Vagina (tissue), 2 donors: Measurements from ENCODE around the gene SLC12A7. TPM values are rescaled to one million over a fixed set of nuclear protein-coding genes. Genes with fewer than 3 reads are reported as not detected.

Source experiments
- DNase-seq, 2 donors: peaks; one replicate each; pipeline ENCODE4 v3.0.0-alpha.2; 2017; ENCODE audit errors: extremely low spot score in 2 of 2
- H3K27ac ChIP-seq: fragments of 200-600 bp; sonication (generic); one replicate; pipeline ENCODE4 v1.5.1; 2019
- H3K27me3 ChIP-seq: fragments of 200-600 bp; sonication (generic); one replicate; pipeline ENCODE4 v1.5.1; 2019
- H3K36me3 ChIP-seq, 2 donors: fragments of 200-600 bp; sonication (generic); one replicate each; pipeline ENCODE4 v1.5.1; 2017 to 2019
- H3K4me1 ChIP-seq: fragments of 200-600 bp; sonication (generic); one replicate; pipeline ENCODE4 v1.5.1; 2019
- H3K4me3 ChIP-seq, 2 donors: fragments of 200-600 bp; sonication (generic); 1 replicate in 1 of 2; 2 replicates in 1 of 2; pipeline ENCODE4 v1.5.1; 2016 to 2019
- H3K9me3 ChIP-seq: fragments of 200-600 bp; sonication (generic); one replicate; pipeline ENCODE4 v1.5.1; 2019
- CTCF ChIP-seq, 3 experiments: fragments of 450-650 bp in 2 of 3; fragments of 200-600 bp in 1 of 3; sonication (generic) in 1 of 3; IDR thresholded peaks; one replicate each; pipeline ENCODE4 v1.5.1; 2017 to 2019; ENCODE audit warnings: antibody characterized with exemption in 3 of 3, mild to moderate bottlenecking in 2 of 3, moderate library complexity in 2 of 3
- POLR2A ChIP-seq, 2 donors: fragments of 450-650 bp; IDR thresholded peaks; one replicate each; pipeline ENCODE4 v1.6.1; 2017; ENCODE audit warnings: antibody characterized with exemption in 2 of 2, mild to moderate bottlenecking in 2 of 2, moderate library complexity in 2 of 2
- POLR2AphosphoS5 ChIP-seq, 2 donors: sonication (generic); formaldehyde crosslinking; IDR thresholded peaks; one replicate each; pipeline ENCODE4 v1.9.0; 2017; ENCODE audit warnings: antibody characterized with exemption in 2 of 2, mild to moderate bottlenecking in 2 of 2, low read depth in 1 of 2; ENCODE audit not compliant: insufficient read depth in 1 of 2
- intact Hi-C: fragments of 100-400 bp; cut with DNase I; formaldehyde crosslinking; loops from one replicate; pipeline ENCODE4 v1.15.1; 2023
- total RNA-seq: library from RNA; depleted of rRNA; stranded (reverse); fragments of >200 nt; gene quantifications from one replicate; pipeline ENCODE4 v1.2.3, GENCODE V29; 2016

The SLC12A7 gene
- total RNA-seq, 1 donor from 2014 or later: 21.6 TPM

GRCh38 chr5:1079961-1080360, 31.9 kb downstream of the SLC12A7 start:
- peaks cover 0 to 54% of the 10 kb centered on the region in 2 donors for H3K36me3 ChIP-seq
- no peak for TF ChIP-seq POLR2AphosphoS5 (IDR thresholded peaks at IDR 0.05; ENCODE audit: insufficient read depth in 1 of 2, low read depth in 1 of 2)
- no peak for TF ChIP-seq CTCF (IDR thresholded peaks at IDR 0.05)
- no peak for TF ChIP-seq POLR2A (IDR thresholded peaks at IDR 0.05)

GRCh38 chr5:1079486-1079885, 32.4 kb downstream of the SLC12A7 start:
- H3K9me3 ChIP-seq: no peaks in the 10 kb centered on the region
- H3K27ac ChIP-seq: no peak overlapping the region
- intact Hi-C loops: no loop called here
- TF ChIP-seq POLR2A (IDR thresholded peaks at IDR 0.05) (no peak), POLR2AphosphoS5 (IDR thresholded peaks at IDR 0.05; ENCODE audit: insufficient read depth in 1 of 2, low read depth in 1 of 2) (no peak)
- peaks cover 0 to 49% of the 10 kb centered on the region in 2 donors for H3K36me3 ChIP-seq
- no peak for DNase-seq
- H3K4me3 ChIP-seq: no peak overlapping the region
- H3K4me1 ChIP-seq: no peaks in the 10 kb centered on the region
- no peaks in the 10 kb centered on the region for H3K27me3 ChIP-seq

More at GRCh38 chr5:1079961-1080360, 31.9 kb downstream of the SLC12A7 start:
- intact Hi-C loops: no loop called here
- Histone ChIP-seq H3K27me3 (no peaks in the 10 kb centered on the region), H3K9me3 (no peaks in the 10 kb centered on the region), H3K4me1 (no peaks in the 10 kb centered on the region), H3K27ac (no peak overlapping the region), H3K4me3 (no peak overlapping the region)
- DNase-seq: no peak

GRCh38 chr5:1078851-1079250, 33.0 kb downstream of the SLC12A7 start:
- Histone ChIP-seq H3K36me3 (peaks cover 0 to 43% of the 10 kb centered on the region in 2 donors), H3K4me1 (no peaks in the 10 kb centered on the region), H3K27ac (no peak overlapping the region), H3K4me3 (no peak overlapping the region), H3K27me3 (no peaks in the 10 kb centered on the region), H3K9me3 (no peaks in the 10 kb centered on the region)
- TF ChIP-seq CTCF (IDR thresholded peaks at IDR 0.05): no peak
- TF ChIP-seq POLR2AphosphoS5 (IDR thresholded peaks at IDR 0.05; ENCODE audit: insufficient read depth in 1 of 2, low read depth in 1 of 2): no peak
- no peak for TF ChIP-seq POLR2A (IDR thresholded peaks at IDR 0.05)
- DNase-seq: no peak
- intact Hi-C loops: no loop called here

- no peaks in the 10 kb centered on the region for H3K9me3 ChIP-seq
- H3K27me3 ChIP-seq: no peaks in the 10 kb centered on the region
- DNase-seq: no peak
- peaks cover 0 to 36% of the 10 kb centered on the region in 2 donors for H3K36me3 ChIP-seq
- no peak overlapping the region for H3K27ac ChIP-seq
- intact Hi-C loops: no loop called here
- TF ChIP-seq POLR2AphosphoS5 (IDR thresholded peaks at IDR 0.05; ENCODE audit: insufficient read depth in 1 of 2, low read depth in 1 of 2) (no peak), POLR2A (IDR thresholded peaks at IDR 0.05) (no peak), CTCF (IDR thresholded peaks at IDR 0.05) (no peak)
- H3K4me3 ChIP-seq: no peak overlapping the region
- H3K4me1 ChIP-seq: no peaks in the 10 kb centered on the region
Observed at GRCh38 chr5:1078206-1078605, 33.7 kb downstream of the SLC12A7 start.

- H3K4me1 ChIP-seq: no peaks in the 10 kb centered on the region
- H3K27me3 ChIP-seq: no peaks in the 10 kb centered on the region
- no peak for DNase-seq
- peaks cover 0 to 34% of the 10 kb centered on the region in 2 donors for H3K36me3 ChIP-seq
- no peaks in the 10 kb centered on the region for H3K9me3 ChIP-seq
- no peak overlapping the region for H3K4me3 ChIP-seq
- no peak overlapping the region for H3K27ac ChIP-seq
- intact Hi-C loops: no loop called here
- no peak for TF ChIP-seq CTCF (IDR thresholded peaks at IDR 0.05)
- no peak for TF ChIP-seq POLR2AphosphoS5 (IDR thresholded peaks at IDR 0.05; ENCODE audit: insufficient read depth in 1 of 2, low read depth in 1 of 2)
Observed at GRCh38 chr5:1077491-1078020, 34.3 kb downstream of the SLC12A7 start.
